Measurements from ENCODE around the gene CNTNAP5. TPM values are rescaled to one million over a fixed set of nuclear protein-coding genes. Genes with fewer than 3 reads are reported as not detected.
A peak's percentile ranks its signal among the peaks of the same experiment; 100 is the strongest.

CNTNAP5 gene
- total RNA-seq, 1 donor from 2014 or later, result not detected

DNA sequence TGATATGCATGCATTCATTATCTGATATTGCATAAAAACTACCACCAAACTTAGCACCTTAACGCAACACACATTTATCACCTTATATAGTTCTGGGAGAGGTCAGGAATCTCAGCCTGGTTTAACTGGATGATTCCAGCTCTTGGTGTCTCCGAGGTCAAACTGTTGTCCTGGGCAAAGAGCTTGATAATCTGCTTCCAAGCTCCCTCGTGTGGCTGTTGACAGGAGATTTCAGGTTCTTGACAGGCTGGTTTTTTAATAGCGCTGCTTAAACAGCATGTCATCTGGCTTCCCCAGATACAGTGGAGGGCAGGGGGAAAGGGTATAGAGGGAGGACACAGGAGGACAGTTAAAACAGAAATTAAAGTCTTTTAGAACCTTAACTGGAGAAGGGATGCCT, 785.0 kb downstream of the CNTNAP5 start:
- Histone ChIP-seq H3K36me3 (ENCODE audit: control insufficient read depth, insufficient read depth, low read length) (no peaks in the 10 kb centered on the region), H3K4me3 (ENCODE audit: low read depth, low read length) (no peak overlapping the region), H3K27me3 (ENCODE audit: control insufficient read depth, insufficient read depth, low read length) (no peaks in the 10 kb centered on the region)
- TF ChIP-seq, protein P1, sequence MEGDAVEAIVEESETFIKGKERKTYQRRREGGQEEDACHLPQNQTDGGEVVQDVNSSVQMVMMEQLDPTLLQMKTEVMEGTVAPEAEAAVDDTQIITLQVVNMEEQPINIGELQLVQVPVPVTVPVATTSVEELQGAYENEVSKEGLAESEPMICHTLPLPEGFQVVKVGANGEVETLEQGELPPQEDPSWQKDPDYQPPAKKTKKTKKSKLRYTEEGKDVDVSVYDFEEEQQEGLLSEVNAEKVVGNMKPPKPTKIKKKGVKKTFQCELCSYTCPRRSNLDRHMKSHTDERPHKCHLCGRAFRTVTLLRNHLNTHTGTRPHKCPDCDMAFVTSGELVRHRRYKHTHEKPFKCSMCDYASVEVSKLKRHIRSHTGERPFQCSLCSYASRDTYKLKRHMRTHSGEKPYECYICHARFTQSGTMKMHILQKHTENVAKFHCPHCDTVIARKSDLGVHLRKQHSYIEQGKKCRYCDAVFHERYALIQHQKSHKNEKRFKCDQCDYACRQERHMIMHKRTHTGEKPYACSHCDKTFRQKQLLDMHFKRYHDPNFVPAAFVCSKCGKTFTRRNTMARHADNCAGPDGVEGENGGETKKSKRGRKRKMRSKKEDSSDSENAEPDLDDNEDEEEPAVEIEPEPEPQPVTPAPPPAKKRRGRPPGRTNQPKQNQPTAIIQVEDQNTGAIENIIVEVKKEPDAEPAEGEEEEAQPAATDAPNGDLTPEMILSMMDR (IDR thresholded peaks at IDR 0.05; ENCODE audit: insufficient read depth, low read length, severe bottlenecking), result no peak
- peak; percentile 3 for DNase-seq (ENCODE audit: low read depth)
- FAIRE-seq, result no peak

DNA sequence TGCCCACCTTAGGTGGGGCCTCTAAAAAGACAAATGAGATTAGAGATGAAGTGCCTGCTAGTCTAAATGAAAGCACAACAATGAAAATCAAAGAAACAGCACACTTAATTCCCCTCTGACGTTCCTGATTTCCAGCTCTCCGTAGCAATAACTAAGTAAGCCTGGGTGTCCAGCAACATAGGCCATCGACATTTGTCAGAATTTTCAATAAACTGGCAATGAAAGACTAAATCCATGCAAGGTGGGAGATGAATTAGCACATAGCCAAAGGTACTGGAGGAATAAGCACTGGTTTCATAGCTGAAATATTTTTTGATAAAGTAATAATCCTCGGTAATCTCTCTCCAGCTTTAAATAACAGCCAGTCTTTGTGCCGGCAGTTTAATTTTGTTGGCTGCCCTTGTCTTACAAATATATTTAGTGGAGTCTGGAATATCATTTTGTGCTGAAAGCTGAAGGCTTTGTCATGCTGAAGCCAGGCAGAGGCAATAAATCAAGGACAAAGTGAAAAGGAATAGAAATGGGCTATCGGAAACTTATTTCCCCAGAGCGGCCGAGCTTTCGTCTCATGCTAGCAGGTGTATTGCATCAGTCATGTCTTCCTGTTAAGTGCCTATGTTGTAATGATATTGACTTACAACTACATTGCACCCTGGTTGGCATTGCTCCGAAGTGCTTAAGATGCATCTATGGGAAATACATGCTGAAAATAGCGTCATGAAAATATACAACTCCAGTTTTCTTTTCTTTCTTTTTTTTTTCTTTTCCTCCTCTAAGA, 790.1 kb downstream of the CNTNAP5 start:
- H3K27me3 ChIP-seq (ENCODE audit: control insufficient read depth, insufficient read depth, low read length), result no peaks in the 10 kb centered on the region
- FAIRE-seq, result no peak

DNA sequence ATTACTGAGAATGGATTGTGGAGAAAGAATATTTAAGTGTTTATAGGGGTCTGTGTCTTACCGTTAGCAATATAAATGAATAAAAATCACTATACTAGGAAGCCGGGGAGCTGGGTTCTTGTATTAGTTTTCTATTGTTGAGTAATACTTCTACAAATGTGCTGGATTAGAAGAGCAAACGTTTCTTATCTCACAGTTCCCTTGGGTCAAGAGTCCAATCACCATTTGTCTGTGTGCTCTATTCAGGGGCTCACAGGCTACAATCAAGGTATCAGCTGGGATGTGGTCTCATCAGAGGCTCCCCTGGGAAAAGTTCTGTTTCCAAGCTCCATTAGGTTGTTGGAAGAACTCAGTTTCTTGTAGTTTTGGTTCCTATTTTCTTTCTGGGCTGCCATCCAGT, 790.9 kb downstream of the CNTNAP5 start:
- DNase-seq (ENCODE audit: low read depth) (no peak), FAIRE-seq (no peak)
- TF ChIP-seq, protein P1 (IDR thresholded peaks at IDR 0.05; ENCODE audit: insufficient read depth, low read length, severe bottlenecking), result no peak
- Histone ChIP-seq H3K27me3 (ENCODE audit: control insufficient read depth, insufficient read depth, low read length) (no peaks in the 10 kb centered on the region), H3K36me3 (ENCODE audit: control insufficient read depth, insufficient read depth, low read length) (no peaks in the 10 kb centered on the region), H3K4me3 (ENCODE audit: low read depth, low read length) (no peak overlapping the region)

More for the DNA sequence above, 790.1 kb downstream of the CNTNAP5 start:
- DNase-seq (ENCODE audit: low read depth), result no peak
- TF ChIP-seq, protein P1 (IDR thresholded peaks at IDR 0.05; ENCODE audit: insufficient read depth, low read length, severe bottlenecking), result no peak
- no peaks in the 10 kb centered on the region for H3K36me3 ChIP-seq (ENCODE audit: control insufficient read depth, insufficient read depth, low read length)
- no peak overlapping the region for H3K4me3 ChIP-seq (ENCODE audit: low read depth, low read length)

DNA sequence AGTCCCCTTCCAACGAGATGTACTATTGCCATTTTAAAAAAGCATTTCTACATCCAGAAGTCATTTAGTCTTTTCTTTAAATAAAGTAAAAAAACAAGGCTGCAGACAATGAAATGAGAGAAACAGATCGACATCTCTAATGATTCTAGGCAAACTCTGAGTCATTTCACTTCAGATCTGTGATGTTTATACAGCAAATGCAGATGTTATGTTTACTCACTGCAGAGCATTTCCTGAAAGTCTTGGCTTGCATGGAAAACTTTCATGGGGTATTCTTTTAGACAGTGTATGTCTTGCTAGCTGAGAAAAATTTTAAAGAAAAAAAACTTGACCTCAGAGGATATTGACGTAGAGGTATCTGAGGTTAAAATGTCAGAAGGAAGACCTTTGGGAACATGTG, 797.4 kb downstream of the CNTNAP5 start:
- no peaks in the 10 kb centered on the region for H3K36me3 ChIP-seq (ENCODE audit: control insufficient read depth, insufficient read depth, low read length)
- DNase-seq (ENCODE audit: low read depth) (no peak), FAIRE-seq (no peak)
- TF ChIP-seq, protein P1 (IDR thresholded peaks at IDR 0.05; ENCODE audit: insufficient read depth, low read length, severe bottlenecking), result no peak
- no peaks in the 10 kb centered on the region for H3K27me3 ChIP-seq (ENCODE audit: control insufficient read depth, insufficient read depth, low read length)
- H3K4me3 ChIP-seq (ENCODE audit: low read depth, low read length), result no peak overlapping the region

DNA sequence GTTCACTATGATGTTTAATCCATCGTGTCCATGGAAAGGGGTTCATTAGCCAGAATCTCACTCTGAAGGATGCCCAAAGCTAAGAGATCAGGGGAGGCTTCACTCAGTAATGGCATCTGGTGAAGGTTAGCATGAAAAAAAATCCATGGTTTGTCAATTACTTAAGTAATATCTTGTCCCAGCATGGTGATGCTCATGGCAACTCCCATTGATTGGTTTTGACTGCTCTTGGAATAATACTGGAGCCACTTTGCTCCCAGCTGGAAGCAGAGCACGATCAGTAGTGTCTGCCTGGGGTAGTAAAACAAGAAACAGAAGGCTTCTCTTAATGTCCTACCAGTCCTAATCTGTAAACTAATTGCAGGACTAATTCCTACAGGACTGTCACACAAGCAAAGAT, 799.4 kb downstream of the CNTNAP5 start:
- no peaks in the 10 kb centered on the region for H3K36me3 ChIP-seq (ENCODE audit: control insufficient read depth, insufficient read depth, low read length)
- H3K27me3 ChIP-seq (ENCODE audit: control insufficient read depth, insufficient read depth, low read length), result no peaks in the 10 kb centered on the region
- no peak for DNase-seq (ENCODE audit: low read depth)
- TF ChIP-seq, protein P1 (IDR thresholded peaks at IDR 0.05; ENCODE audit: insufficient read depth, low read length, severe bottlenecking), result no peak
- no peak for FAIRE-seq
- no peak overlapping the region for H3K4me3 ChIP-seq (ENCODE audit: low read depth, low read length)

DNA sequence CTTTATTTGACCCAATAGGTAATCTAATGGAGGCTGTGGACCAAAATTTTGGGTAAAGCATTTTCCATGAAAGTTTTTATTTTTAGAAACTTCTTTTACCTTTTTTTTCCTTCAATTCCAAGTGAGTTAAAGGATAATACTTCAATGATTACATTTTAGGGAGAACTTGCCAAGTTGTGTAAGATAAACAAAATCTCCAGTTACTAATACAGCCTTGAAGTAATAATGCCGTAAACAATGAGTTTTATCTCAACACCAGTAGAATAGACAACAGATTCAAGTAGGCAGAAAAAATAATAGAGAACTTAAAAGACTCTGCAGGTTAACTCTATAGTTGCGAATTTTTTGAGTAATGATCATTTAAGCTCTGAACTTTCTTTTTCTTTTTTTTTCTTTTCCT, 807.4 kb downstream of the CNTNAP5 start:
- DNase-seq (ENCODE audit: low read depth), result no peak
- FAIRE-seq, result no peak
- Histone ChIP-seq H3K4me3 (ENCODE audit: low read depth, low read length) (no peak overlapping the region), H3K36me3 (ENCODE audit: control insufficient read depth, insufficient read depth, low read length) (no peaks in the 10 kb centered on the region), H3K27me3 (ENCODE audit: control insufficient read depth, insufficient read depth, low read length) (no peaks in the 10 kb centered on the region)
- TF ChIP-seq, protein P1 (IDR thresholded peaks at IDR 0.05; ENCODE audit: insufficient read depth, low read length, severe bottlenecking), result no peak

All from bronchial epithelial cell (primary cell).